HL-60 (cell line): ENCODE results near the gene VMA21.

Experiments
- DNase-seq, 2 experiments: peaks; one replicate each; pipeline ENCODE4 v3.0.0-alpha.2; 2010 to 2020; ENCODE audit warnings: low read depth in 1 of 2, low spot score in 1 of 2
- H3K27ac ChIP-seq: fragments of 250-450 bp; sonication (Bioruptor Pico); replicated peaks from 2 replicates; pipeline ENCODE4 v1.5.1; 2020; ENCODE audit warnings: mild to moderate bottlenecking, moderate library complexity
- H3K27me3 ChIP-seq: fragments of 250-450 bp; sonication (Bioruptor Pico); 2 replicates; pipeline ENCODE4 v1.5.1; 2021; ENCODE audit warnings: mild to moderate bottlenecking, moderate library complexity; ENCODE audit not compliant: insufficient read depth, poor library complexity, severe bottlenecking
- H3K4me3 ChIP-seq: replicated peaks from 2 replicates; pipeline ENCODE4 v1.5.1; 2011; ENCODE audit warnings: mild to moderate bottlenecking, control low read depth, low read length; ENCODE audit not compliant: insufficient read depth
- GABPA ChIP-seq: IDR thresholded peaks from 2 replicates; pipeline ENCODE4 v1.6.1; 2012; ENCODE audit warnings: low read depth
- POLR2AphosphoS5 ChIP-seq: IDR thresholded peaks from 2 replicates; pipeline ENCODE4 v1.6.1; 2012; ENCODE audit warnings: low read depth
- SPI1 ChIP-seq: IDR thresholded peaks from 2 replicates; pipeline ENCODE4 v1.6.1; 2012; ENCODE audit warnings: low read depth, mild to moderate bottlenecking, borderline replicate concordance
- long read RNA-seq: library from polyadenylated mRNA; unstranded; transcript quantifications from one replicate; pipeline ENCODE4 v2.0.0, GENCODE V29; 2020
- TF ChIP-seq, protein P1 (sequence below): IDR thresholded peaks from 2 replicates; pipeline ENCODE4 v1.6.1; 2012; ENCODE audit warnings: low read depth; ENCODE audit not compliant: insufficient replicate concordance
- TF ChIP-seq, protein P2 (sequence below): IDR thresholded peaks from one replicate; pipeline ENCODE4 v1.5.1; 2011; ENCODE audit warnings: low read length, control low read depth, inconsistent platforms; ENCODE audit not compliant: insufficient read depth

Gene VMA21, protein sequence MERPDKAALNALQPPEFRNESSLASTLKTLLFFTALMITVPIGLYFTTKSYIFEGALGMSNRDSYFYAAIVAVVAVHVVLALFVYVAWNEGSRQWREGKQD
- long read RNA-seq, full-length matches to known transcripts = 87 of 99 reads
- long read RNA-seq, partial matches to known transcripts = 2 of 99 reads
- long read RNA-seq, other reads (novel, unspliced or antisense) = 10 of 99 reads

DNA sequence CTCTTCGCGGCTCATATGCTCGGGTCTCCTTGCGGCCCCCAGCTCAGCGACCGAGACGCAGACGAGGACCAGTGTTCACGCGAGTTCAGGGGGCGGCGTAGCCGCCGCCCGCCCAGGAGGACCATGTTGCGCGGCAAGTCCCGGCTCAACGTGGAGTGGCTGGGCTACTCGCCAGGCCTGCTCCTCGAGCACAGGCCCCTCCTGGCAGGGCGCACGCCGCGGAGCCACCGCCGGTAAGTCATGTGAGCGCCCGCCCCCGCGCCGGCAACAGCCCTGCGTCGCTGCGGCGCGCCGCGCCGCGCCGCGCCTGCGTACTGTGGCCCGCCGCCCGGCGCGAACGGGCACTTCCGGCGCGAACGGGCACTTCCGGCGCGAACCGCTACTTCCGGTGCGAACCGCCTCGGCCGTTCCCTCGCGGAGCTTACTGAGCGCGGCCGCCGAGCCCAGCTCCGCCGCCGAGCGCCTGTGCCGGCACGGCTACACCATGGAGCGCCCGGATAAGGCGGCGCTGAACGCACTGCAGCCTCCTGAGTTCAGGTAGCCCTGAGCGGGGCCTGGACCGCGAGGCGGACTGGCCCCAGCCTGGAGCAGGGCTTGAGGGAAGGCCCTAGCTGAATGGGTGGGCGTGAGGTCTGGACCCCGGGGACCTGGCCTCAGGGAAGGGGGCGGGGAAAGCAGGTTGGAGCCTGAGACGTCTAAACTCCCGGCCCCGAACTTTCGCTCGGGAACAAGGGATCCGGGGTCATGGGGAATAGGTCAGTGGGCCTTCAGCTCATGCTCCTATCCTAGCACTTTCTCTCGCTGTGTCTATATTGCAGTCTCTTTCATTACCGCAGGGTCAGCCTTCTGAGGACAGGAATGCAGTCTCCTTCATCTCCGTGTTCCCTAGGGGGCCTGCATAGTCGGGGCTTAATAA, at the start of gene VMA21:
Gene VMA21, plus strand, starts transcription at position 382 of the 916 bp plus-strand sequence. Its CDS starts 103 bp downstream, at position 485.
- Histone ChIP-seq H3K4me3 (peak within 1 kb of the TSS; percentile 68), H3K27me3 (no peaks in the 10 kb centered on the region), H3K27ac (peak within 1 kb of the TSS; percentile 98)
- peak; percentile 38 to 66 for DNase-seq
- TF ChIP-seq GABPA = peak; percentile 77
- TF ChIP-seq, protein P1, sequence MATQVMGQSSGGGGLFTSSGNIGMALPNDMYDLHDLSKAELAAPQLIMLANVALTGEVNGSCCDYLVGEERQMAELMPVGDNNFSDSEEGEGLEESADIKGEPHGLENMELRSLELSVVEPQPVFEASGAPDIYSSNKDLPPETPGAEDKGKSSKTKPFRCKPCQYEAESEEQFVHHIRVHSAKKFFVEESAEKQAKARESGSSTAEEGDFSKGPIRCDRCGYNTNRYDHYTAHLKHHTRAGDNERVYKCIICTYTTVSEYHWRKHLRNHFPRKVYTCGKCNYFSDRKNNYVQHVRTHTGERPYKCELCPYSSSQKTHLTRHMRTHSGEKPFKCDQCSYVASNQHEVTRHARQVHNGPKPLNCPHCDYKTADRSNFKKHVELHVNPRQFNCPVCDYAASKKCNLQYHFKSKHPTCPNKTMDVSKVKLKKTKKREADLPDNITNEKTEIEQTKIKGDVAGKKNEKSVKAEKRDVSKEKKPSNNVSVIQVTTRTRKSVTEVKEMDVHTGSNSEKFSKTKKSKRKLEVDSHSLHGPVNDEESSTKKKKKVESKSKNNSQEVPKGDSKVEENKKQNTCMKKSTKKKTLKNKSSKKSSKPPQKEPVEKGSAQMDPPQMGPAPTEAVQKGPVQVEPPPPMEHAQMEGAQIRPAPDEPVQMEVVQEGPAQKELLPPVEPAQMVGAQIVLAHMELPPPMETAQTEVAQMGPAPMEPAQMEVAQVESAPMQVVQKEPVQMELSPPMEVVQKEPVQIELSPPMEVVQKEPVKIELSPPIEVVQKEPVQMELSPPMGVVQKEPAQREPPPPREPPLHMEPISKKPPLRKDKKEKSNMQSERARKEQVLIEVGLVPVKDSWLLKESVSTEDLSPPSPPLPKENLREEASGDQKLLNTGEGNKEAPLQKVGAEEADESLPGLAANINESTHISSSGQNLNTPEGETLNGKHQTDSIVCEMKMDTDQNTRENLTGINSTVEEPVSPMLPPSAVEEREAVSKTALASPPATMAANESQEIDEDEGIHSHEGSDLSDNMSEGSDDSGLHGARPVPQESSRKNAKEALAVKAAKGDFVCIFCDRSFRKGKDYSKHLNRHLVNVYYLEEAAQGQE = no peak
- TF ChIP-seq, protein P2, sequence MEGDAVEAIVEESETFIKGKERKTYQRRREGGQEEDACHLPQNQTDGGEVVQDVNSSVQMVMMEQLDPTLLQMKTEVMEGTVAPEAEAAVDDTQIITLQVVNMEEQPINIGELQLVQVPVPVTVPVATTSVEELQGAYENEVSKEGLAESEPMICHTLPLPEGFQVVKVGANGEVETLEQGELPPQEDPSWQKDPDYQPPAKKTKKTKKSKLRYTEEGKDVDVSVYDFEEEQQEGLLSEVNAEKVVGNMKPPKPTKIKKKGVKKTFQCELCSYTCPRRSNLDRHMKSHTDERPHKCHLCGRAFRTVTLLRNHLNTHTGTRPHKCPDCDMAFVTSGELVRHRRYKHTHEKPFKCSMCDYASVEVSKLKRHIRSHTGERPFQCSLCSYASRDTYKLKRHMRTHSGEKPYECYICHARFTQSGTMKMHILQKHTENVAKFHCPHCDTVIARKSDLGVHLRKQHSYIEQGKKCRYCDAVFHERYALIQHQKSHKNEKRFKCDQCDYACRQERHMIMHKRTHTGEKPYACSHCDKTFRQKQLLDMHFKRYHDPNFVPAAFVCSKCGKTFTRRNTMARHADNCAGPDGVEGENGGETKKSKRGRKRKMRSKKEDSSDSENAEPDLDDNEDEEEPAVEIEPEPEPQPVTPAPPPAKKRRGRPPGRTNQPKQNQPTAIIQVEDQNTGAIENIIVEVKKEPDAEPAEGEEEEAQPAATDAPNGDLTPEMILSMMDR = no peak
- TF ChIP-seq POLR2AphosphoS5 = peak; percentile 75
- no peak for TF ChIP-seq SPI1

DNA sequence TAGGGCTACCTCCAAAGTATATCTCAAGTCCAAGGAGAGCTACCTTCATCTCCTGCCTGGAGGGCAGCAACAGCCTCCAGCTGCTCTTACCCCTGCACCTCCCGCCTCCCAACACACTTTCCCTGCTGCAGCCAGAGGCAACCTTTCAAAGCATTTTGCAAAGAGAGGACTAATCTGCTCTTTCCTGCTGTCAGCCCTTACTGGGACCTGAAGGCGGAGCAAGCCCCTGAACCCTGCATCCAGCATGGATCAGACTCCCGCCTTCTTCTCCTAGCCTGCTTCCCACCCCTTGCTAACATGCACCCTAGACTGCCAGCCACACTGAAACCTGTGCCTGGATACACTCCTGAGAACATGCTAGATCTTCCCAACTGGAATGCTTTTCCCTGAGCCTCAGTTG, 37.7 kb upstream of the VMA21 start:
- no peak overlapping the region for H3K4me3 ChIP-seq
- DNase-seq = no peak
- H3K27me3 ChIP-seq = peaks cover 3% of the 10 kb centered on the region
- TF ChIP-seq POLR2AphosphoS5 = no peak
- TF ChIP-seq GABPA = no peak
- no peak for TF ChIP-seq SPI1
- TF ChIP-seq, protein P2 = no peak
- TF ChIP-seq, protein P1 = no peak
- H3K27ac ChIP-seq = no peak overlapping the region

DNA sequence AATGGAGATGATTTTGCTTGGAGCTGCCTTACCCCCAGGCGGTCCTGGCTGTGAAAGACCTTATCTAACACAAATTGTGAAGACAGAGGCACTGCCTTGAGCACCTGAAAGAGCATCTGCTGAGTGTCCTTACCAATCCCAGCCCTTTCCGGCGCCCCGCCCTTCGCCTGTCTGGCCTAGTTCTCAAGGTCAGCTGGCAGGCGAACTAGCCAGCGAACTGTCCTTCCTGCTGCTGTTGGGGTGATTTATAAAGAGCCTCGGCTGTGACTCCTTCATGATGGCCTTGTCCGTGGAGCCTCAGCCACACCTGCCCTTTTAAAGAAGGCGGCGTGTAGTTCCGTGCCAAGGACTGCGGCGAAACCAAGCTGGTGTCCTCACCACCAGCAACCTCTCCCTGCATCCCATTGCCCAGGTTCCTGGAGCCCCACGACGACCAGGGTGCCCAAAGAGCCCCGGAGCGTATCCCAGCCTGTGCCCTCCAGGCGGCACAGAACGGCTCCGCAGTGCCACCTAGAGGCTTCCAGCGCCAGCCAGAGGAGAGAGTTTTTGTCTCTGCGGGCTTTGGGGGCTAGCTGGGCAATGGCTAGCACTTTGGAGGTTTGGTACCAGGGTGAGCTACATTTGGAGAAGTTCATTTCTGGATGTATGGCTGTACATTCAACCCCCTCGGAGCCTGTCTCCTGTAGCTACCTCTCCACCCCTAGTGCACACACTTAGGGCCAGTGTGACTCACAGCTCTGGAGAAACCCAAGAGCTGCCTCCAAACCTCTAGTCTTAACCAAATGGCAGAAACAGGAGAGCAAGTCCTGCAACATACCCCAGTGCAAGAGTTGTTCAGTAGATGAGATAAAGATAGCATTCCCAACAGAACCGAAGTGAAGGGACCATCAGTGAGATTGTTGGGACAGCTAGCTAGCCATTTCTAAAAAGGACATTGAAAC, 36.8 kb upstream of the VMA21 start:
- Histone ChIP-seq H3K27ac (no peak overlapping the region), H3K27me3 (peaks cover 5% of the 10 kb centered on the region), H3K4me3 (no peak overlapping the region)
- DNase-seq = peak in 1 of 2 experiments; percentile 3
- TF ChIP-seq SPI1 = no peak
- TF ChIP-seq, protein P2 = peak; percentile 37
- TF ChIP-seq, protein P1 = no peak
- TF ChIP-seq GABPA = no peak
- TF ChIP-seq POLR2AphosphoS5 = no peak
